H1 (cell line): Measurements from ENCODE around the gene VSNL1. TPM values are rescaled to one million over a fixed set of nuclear protein-coding genes. Genes with fewer than 3 reads are reported as not detected.
A peak's percentile ranks its signal among the peaks of the same experiment; 100 is the strongest.

Experiments
- CTCF ChIA-PET: fragments of 300-600 bp; sonication (Branson Sonifier 250); formaldehyde crosslinking; loops from one replicate; lab custom pipeline; 2021; ENCODE audit not compliant: partially characterized antibody; lab: Charles Lee
- POLR2A ChIA-PET: fragments of 300-600 bp; sonication (Branson Sonifier 250); formaldehyde crosslinking; loops from one replicate; lab custom pipeline; 2021; ENCODE audit warnings: inconsistent platforms; ENCODE audit not compliant: partially characterized antibody; lab: Charles Lee
- DNase-seq, 2 experiments: peaks; one replicate each; pipeline versions ENCODE4 v3.0.0 to v3.0.0-alpha.2; 2010 to 2022; ENCODE audit warnings: low spot score in 2 of 2, low read depth in 1 of 2, mixed read lengths in 1 of 2
- FAIRE-seq: peaks from 2 replicates; lab custom pipeline; 2011; peaks lifted over from hg19 to GRCh38; lab: Jason Lieb, UNC
- H2AFZ ChIP-seq: 2 replicates; pipeline ENCODE4 v1.8.1; 2012; ENCODE audit warnings: low read length, inconsistent platforms
- H2AK5ac ChIP-seq: 2 replicates; pipeline ENCODE4 v1.6.1; 2013; ENCODE audit warnings: low read depth, low read length
- H2BK120ac ChIP-seq: replicated peaks from 2 replicates; pipeline ENCODE3; 2013; ENCODE audit warnings: low read depth, low read length, inconsistent platforms
- H2BK12ac ChIP-seq: 2 replicates; pipeline ENCODE4 v1.6.1; 2013; ENCODE audit warnings: low read depth, low read length
- H2BK15ac ChIP-seq: 2 replicates; pipeline ENCODE4 v1.6.1; 2013; ENCODE audit warnings: low read length
- H2BK20ac ChIP-seq: 2 replicates; pipeline ENCODE4 v1.6.1; 2013; ENCODE audit warnings: low read length
- H2BK5ac ChIP-seq: 2 replicates; pipeline ENCODE4 v1.6.1; 2013; ENCODE audit warnings: low read depth, low read length
- H3K14ac ChIP-seq: 2 replicates; pipeline ENCODE4 v1.6.1; 2013; ENCODE audit warnings: inconsistent platforms; ENCODE audit not compliant: insufficient read length
- H3K18ac ChIP-seq: 2 replicates; pipeline ENCODE4 v1.6.1; 2013; ENCODE audit warnings: low read length; ENCODE audit errors: extremely low read depth
- H3K23ac ChIP-seq: 2 replicates; pipeline ENCODE4 v1.6.1; 2013; ENCODE audit warnings: inconsistent platforms; ENCODE audit not compliant: insufficient read length
- H3K23me2 ChIP-seq: 2 replicates; pipeline ENCODE4 v1.6.1; 2013; ENCODE audit warnings: low read depth, low read length
- H3K27ac ChIP-seq: 2 replicates; pipeline ENCODE4 v1.6.1; 2011; ENCODE audit warnings: low read depth, low read length, inconsistent platforms
- H3K27me3 ChIP-seq, 4 experiments: replicated peaks in 1 of 4; 1 replicate in 1 of 4; 2 replicates in 3 of 4; pipeline versions ENCODE4 v1.6.1 to v1.8.1; 2011 to 2013; ENCODE audit warnings: low read length in 3 of 4, mild to moderate bottlenecking in 3 of 4, inconsistent platforms in 2 of 4, mixed read lengths in 2 of 4, moderate library complexity in 1 of 4; ENCODE audit not compliant: control insufficient read depth in 3 of 4, insufficient read depth in 3 of 4; ENCODE audit errors: extremely low read depth in 1 of 4
- H3K36me3 ChIP-seq, 4 experiments: 2 replicates each; pipeline versions ENCODE4 v1.6.1 to v1.8.1; 2011 to 2013; ENCODE audit warnings: mild to moderate bottlenecking in 4 of 4, low read length in 3 of 4, moderate library complexity in 2 of 4, control low read depth in 1 of 4, inconsistent platforms in 1 of 4; ENCODE audit not compliant: insufficient read depth in 4 of 4, control insufficient read depth in 2 of 4
- H3K4ac ChIP-seq: replicated peaks from 2 replicates; pipeline ENCODE3; 2013; ENCODE audit warnings: low read length, low read depth, mixed read lengths, inconsistent platforms; ENCODE audit not compliant: insufficient read length
- H3K4me1 ChIP-seq, 4 experiments: replicated peaks in 1 of 4; 1 replicate in 1 of 4; 2 replicates in 3 of 4; pipeline versions ENCODE4 v1.6.1 to v1.8.1; 2011 to 2013; ENCODE audit warnings: low read length in 3 of 4, inconsistent platforms in 2 of 4, mixed read lengths in 1 of 4; ENCODE audit not compliant: insufficient read depth in 4 of 4, control insufficient read depth in 3 of 4
- H3K4me2 ChIP-seq, 2 experiments: 2 replicates each; pipeline versions ENCODE4 v1.6.1 to v1.8.1; 2011 to 2013; ENCODE audit warnings: low read depth in 2 of 2, low read length in 2 of 2, control low read depth in 1 of 2, inconsistent platforms in 1 of 2, mild to moderate bottlenecking in 1 of 2; ENCODE audit not compliant: insufficient read depth in 1 of 2
- H3K4me3 ChIP-seq, 4 experiments: fragments of 200-600, 300-600 bp in 1 of 4; sonication (generic), shearing (Covaris generic), sonication (Bioruptor Twin) in 1 of 4; 2 replicates each; pipeline versions ENCODE4 v1.5.1 to v1.8.1; 2011 to 2016; ENCODE audit warnings: low read length in 4 of 4, low read depth in 3 of 4, control low read depth in 2 of 4, inconsistent platforms in 2 of 4, mild to moderate bottlenecking in 2 of 4, mixed read lengths in 1 of 4, moderate library complexity in 1 of 4; ENCODE audit not compliant: insufficient read depth in 2 of 4; ENCODE audit errors: extremely low read depth in 1 of 4
- H3K56ac ChIP-seq: replicated peaks from 2 replicates; pipeline ENCODE3; 2013; ENCODE audit warnings: low read depth, mild to moderate bottlenecking, mixed read lengths, low read length, inconsistent platforms; ENCODE audit not compliant: insufficient read length
- H3K79me1 ChIP-seq: 2 replicates; pipeline ENCODE4 v1.6.1; 2013; ENCODE audit warnings: low read depth, low read length, control low read depth
- H3K79me2 ChIP-seq, 2 experiments: 2 replicates each; pipeline versions ENCODE4 v1.6.1 to v1.8.1; 2012 to 2013; ENCODE audit warnings: low read length in 2 of 2, mild to moderate bottlenecking in 2 of 2, inconsistent platforms in 1 of 2; ENCODE audit not compliant: insufficient read depth in 2 of 2, control insufficient read depth in 1 of 2
- H3K9ac ChIP-seq, 4 experiments: replicated peaks in 1 of 4; 1 replicate in 1 of 4; 2 replicates in 3 of 4; pipeline versions ENCODE4 v1.6.1 to v1.8.1; 2011 to 2013; ENCODE audit warnings: low read depth in 3 of 4, low read length in 3 of 4, control low read depth in 2 of 4, mild to moderate bottlenecking in 2 of 4, moderate library complexity in 2 of 4, inconsistent platforms in 1 of 4; ENCODE audit errors: extremely low read depth in 1 of 4
- H3K9me3 ChIP-seq, 2 experiments: 2 replicates each; pipeline versions ENCODE4 v1.6.1 to v1.8.1; 2012 to 2013; ENCODE audit warnings: mild to moderate bottlenecking in 2 of 2, moderate library complexity in 2 of 2, control low read depth in 1 of 2, inconsistent platforms in 1 of 2, low read depth in 1 of 2, low read length in 1 of 2, mixed read lengths in 1 of 2; ENCODE audit not compliant: insufficient read depth in 2 of 2
- H4K20me1 ChIP-seq, 2 experiments: replicated peaks in 1 of 2; 2 replicates each; pipeline versions ENCODE3 to v1.8.1; 2011 to 2013; ENCODE audit warnings: inconsistent platforms in 2 of 2, low read length in 2 of 2, mild to moderate bottlenecking in 1 of 2; ENCODE audit not compliant: insufficient read depth in 2 of 2, control insufficient read depth in 1 of 2
- H4K5ac ChIP-seq: 2 replicates; pipeline ENCODE4 v1.6.1; 2013; ENCODE audit warnings: low read length, low read depth, mixed read lengths, inconsistent platforms; ENCODE audit not compliant: insufficient read length
- H4K8ac ChIP-seq: 2 replicates; pipeline ENCODE4 v1.8.0; 2013; ENCODE audit warnings: mild to moderate bottlenecking, moderate library complexity, low read length, inconsistent platforms; ENCODE audit not compliant: insufficient read depth; ENCODE audit errors: extremely low read depth
- H4K91ac ChIP-seq: replicated peaks from 2 replicates; pipeline ENCODE3; 2013; ENCODE audit warnings: low read length, mixed read lengths, inconsistent platforms; ENCODE audit not compliant: insufficient read length
- BCL11A ChIP-seq, 2 experiments: IDR thresholded peaks; one replicate each; pipeline ENCODE4 v1.6.1; 2011; ENCODE audit warnings: low read depth in 2 of 2, low read length in 2 of 2, mild to moderate bottlenecking in 2 of 2
- CHD1 ChIP-seq: IDR thresholded peaks from 2 replicates; pipeline ENCODE4 v1.6.1; 2012; ENCODE audit warnings: low read depth, low read length, improper control_type of control experiment
- CREB1 ChIP-seq: IDR thresholded peaks from 2 replicates; pipeline ENCODE4 v1.6.1; 2012; ENCODE audit warnings: inconsistent platforms
- CTBP2 ChIP-seq: IDR thresholded peaks from 2 replicates; pipeline ENCODE4 v1.7.0; 2011; ENCODE audit warnings: borderline replicate concordance, mild to moderate bottlenecking, moderate library complexity, mixed read lengths, low read length; ENCODE audit not compliant: insufficient read depth, insufficient read length
- FOSL1 ChIP-seq: IDR thresholded peaks from 2 replicates; pipeline ENCODE4 v1.6.1; 2011; ENCODE audit warnings: mild to moderate bottlenecking, low read depth, low read length, moderate library complexity; ENCODE audit not compliant: insufficient read depth
- GTF2F1 ChIP-seq: IDR thresholded peaks from 2 replicates; pipeline ENCODE4 v1.6.1; 2012; ENCODE audit warnings: low read depth, low read length, improper control_type of control experiment, borderline replicate concordance
- SIRT6 ChIP-seq: IDR thresholded peaks from one replicate; pipeline ENCODE4 v1.7.1; 2012; ENCODE audit warnings: low read length, inconsistent platforms
- SP4 ChIP-seq: IDR thresholded peaks from 2 replicates; pipeline ENCODE4 v1.6.1; 2012; ENCODE audit warnings: low read length, inconsistent platforms
- SUZ12 ChIP-seq: fragments of 200-600 bp; sonication (generic); IDR thresholded peaks from 2 replicates; pipeline ENCODE4 v1.6.1; 2012; ENCODE audit warnings: mild to moderate bottlenecking, inconsistent platforms, low read length, moderate library complexity, mixed read lengths
- TBP ChIP-seq: IDR thresholded peaks from 2 replicates; pipeline ENCODE4 v1.6.1; 2011; ENCODE audit warnings: low read depth, low read length, improper control_type of control experiment
- ZNF274 ChIP-seq: IDR thresholded peaks from 2 replicates; pipeline ENCODE4 v1.7.0; 2012; ENCODE audit warnings: low read length, borderline replicate concordance; ENCODE audit errors: extremely low read depth
- WGBS, 2 experiments: shearing (Covaris generic) in 1 of 2; methylation state at CpG; one replicate each; pipeline versions ENCODE4 v1.1.6 to v1.1.7; 2013 to 2015; ENCODE audit warnings: low lambda C conversion rate in 2 of 2, mixed read lengths in 2 of 2, inconsistent platforms in 1 of 2, low coverage in 1 of 2, missing lambda C conversion rate in 1 of 2; ENCODE audit not compliant: insufficient replicate concordance in 2 of 2, insufficient coverage in 1 of 2, insufficient read length in 1 of 2; ENCODE audit errors: extremely low coverage in 1 of 2, missing lambda C conversion rate in 1 of 2; 5-methylcytosine and 5-hydroxymethylcytosine counted together
- polyA plus RNA-seq, 7 experiments: library from polyadenylated mRNA; depleted of rRNA in 3 of 7; stranded (reverse) in 5 of 7; unstranded in 2 of 7; fragments of >200 nt in 5 of 7; fragments of 200-250 nt in 2 of 7; gene quantifications; 1 replicate in 5 of 7; 2 replicates in 1 of 7; 4 replicates in 1 of 7; pipeline versions ENCODE4 v1.2.1 to v1.2.3, GENCODE V29; 2011 to 2013; ENCODE audit warnings: missing spikeins in 2 of 7, mixed read lengths in 2 of 7
- total RNA-seq: library from RNA; stranded (reverse); fragmentation: NEBNext Ultra II Directional; extraction: Animal tissue kit (Norgen Biotek cat#: 25700); gene quantifications from 2 replicates; pipeline ENCODE4 v1.2.1, GENCODE V29; 2021
- TF ChIP-seq, protein P1 (sequence below): IDR thresholded peaks from 2 replicates; pipeline ENCODE4 v1.6.1; 2011; ENCODE audit warnings: low read length, improper control_type of control experiment
- TF ChIP-seq, protein P2 (sequence below): IDR thresholded peaks from 2 replicates; pipeline ENCODE4 v1.6.1; 2012; ENCODE audit warnings: inconsistent platforms

VSNL1 gene
- total and polyA plus RNA-seq, 2 of the 8 experiments (the other 6 are each of a cell fraction or from before 2014, with no cell fraction given), result 49.4 to 108 TPM

DNA sequence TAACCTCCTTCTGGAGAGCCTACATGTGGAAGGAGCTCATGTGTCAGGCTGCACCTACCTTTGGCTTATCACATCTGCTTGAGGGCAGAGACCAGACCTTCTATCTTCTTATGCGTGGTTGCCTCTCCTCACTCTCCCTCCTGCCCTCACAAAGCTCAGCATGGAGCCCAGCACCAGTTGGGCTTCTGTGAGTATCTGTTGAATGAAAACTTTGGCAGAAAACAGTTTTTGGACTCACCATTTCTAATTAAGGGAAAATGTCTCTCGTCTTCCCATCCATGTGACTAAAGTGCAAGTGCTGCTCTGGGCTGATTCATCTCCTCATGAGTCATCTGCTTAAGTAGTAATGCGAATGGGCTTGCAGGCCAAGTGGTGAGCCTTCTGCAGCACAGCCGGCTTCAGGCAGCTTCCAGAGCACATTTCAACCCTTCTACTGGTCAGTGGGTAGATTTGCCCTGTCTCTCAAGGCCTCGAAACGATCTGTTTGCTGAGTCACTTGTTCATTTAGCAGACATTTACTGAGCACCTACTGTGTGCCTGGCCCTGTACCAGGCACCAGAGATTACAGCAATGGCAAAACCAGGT lies 102.6 kb downstream of the VSNL1 start:
- H3K4me1 ChIP-seq, result peaks cover 0 to 4% (median under 1%) of the 10 kb centered on the region in 4 experiments; a peak in 2 of 7 replicates
- no peak overlapping the region for H4K8ac ChIP-seq
- 91% methylated on average over 6 of the region's 6 CpGs; no CpG with 5 or more reads in 1 of the 2 experiments for WGBS, 2 experiments
- no peak overlapping the region for H3K56ac ChIP-seq
- no peak overlapping the region for H2BK15ac ChIP-seq
- no peaks in the 10 kb centered on the region for H3K27me3 ChIP-seq
- no peak overlapping the region for H3K4ac ChIP-seq
- H3K18ac ChIP-seq, result no peak overlapping the region
- H4K5ac ChIP-seq, result no peak overlapping the region
- no peak overlapping the region for H3K23ac ChIP-seq
- ChIA-PET CTCF (interaction anchor here (0.6 to 7.0 kb wide), 7 partner anchors 10 to 634 kb away, joined by 3 to 119 read pairs (median 4); no protein-coding TSS in a partner anchor), POLR2A (no interaction called here)
- no peak overlapping the region for H2BK5ac ChIP-seq
- 0 out of 8 replicates have a peak, but pooled peaks cover 0 to under 1% (median 0%) of the 10 kb centered on the region in 4 experiments for H3K36me3 ChIP-seq
- DNase-seq, result peak in 1 of 2 experiments; percentile 36
- H2AK5ac ChIP-seq, result no peak overlapping the region
- no peak overlapping the region for H3K4me2 ChIP-seq
- no peak overlapping the region for H3K4me3 ChIP-seq
- H3K79me2 ChIP-seq, result no peaks in the 10 kb centered on the region
- no peak overlapping the region for H2BK120ac ChIP-seq
- no peak overlapping the region for H3K27ac ChIP-seq
- H2AFZ ChIP-seq, result no peak overlapping the region
- no peak overlapping the region for H2BK12ac ChIP-seq
- H3K9ac ChIP-seq, result no peak overlapping the region
- no peak overlapping the region for H2BK20ac ChIP-seq
- H3K14ac ChIP-seq, result no peak overlapping the region
- H3K23me2 ChIP-seq, result no peaks in the 10 kb centered on the region
- no peaks in the 10 kb centered on the region for H4K20me1 ChIP-seq
- H3K9me3 ChIP-seq, result no peaks in the 10 kb centered on the region
- H4K91ac ChIP-seq, result no peak overlapping the region
- peaks cover 2% of the 10 kb centered on the region; the same call in 1 of the 2 replicates for H3K79me1 ChIP-seq
- FAIRE-seq, result no peak
- TF ChIP-seq TBP (no peak), CTBP2 (no peak), CHD1 (no peak), FOSL1 (no peak), CREB1 (no peak), BCL11A (IDR thresholded peaks at IDR 0.05; ENCODE audit: low read depth in 2 of 2, low read length in 2 of 2) (no peak), ZNF274 (no peak), SUZ12 (no peak), GTF2F1 (no peak), SIRT6 (no peak), SP4 (no peak)
- TF ChIP-seq, protein P1, sequence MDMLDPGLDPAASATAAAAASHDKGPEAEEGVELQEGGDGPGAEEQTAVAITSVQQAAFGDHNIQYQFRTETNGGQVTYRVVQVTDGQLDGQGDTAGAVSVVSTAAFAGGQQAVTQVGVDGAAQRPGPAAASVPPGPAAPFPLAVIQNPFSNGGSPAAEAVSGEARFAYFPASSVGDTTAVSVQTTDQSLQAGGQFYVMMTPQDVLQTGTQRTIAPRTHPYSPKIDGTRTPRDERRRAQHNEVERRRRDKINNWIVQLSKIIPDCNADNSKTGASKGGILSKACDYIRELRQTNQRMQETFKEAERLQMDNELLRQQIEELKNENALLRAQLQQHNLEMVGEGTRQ, result no peak
- TF ChIP-seq, protein P2, sequence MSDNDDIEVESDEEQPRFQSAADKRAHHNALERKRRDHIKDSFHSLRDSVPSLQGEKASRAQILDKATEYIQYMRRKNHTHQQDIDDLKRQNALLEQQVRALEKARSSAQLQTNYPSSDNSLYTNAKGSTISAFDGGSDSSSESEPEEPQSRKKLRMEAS, result no peak
